A673 (cell line): ENCODE results near the gene RAD1.

Experiments used
- EZH2 ChIP-seq: fragments of 200-600 bp; sonication (generic); IDR thresholded peaks from 2 replicates; pipeline ENCODE4 v1.6.1; 2017; ENCODE audit warnings: borderline replicate concordance, low read depth, mild to moderate bottlenecking, mixed read lengths, antibody characterized with exemption, low read length; ENCODE audit not compliant: poor library complexity, severe bottlenecking
- TF ChIP-seq, protein P1 (sequence below): fragments of 300-800, 200-600 bp; sonication (generic); conservative IDR thresholded peaks from 2 replicates; pipeline ENCODE4 v1.5.1; 2017; ENCODE audit warnings: low read depth, mild to moderate bottlenecking, antibody characterized with exemption, low read length, moderate library complexity, mixed read lengths

DNA sequence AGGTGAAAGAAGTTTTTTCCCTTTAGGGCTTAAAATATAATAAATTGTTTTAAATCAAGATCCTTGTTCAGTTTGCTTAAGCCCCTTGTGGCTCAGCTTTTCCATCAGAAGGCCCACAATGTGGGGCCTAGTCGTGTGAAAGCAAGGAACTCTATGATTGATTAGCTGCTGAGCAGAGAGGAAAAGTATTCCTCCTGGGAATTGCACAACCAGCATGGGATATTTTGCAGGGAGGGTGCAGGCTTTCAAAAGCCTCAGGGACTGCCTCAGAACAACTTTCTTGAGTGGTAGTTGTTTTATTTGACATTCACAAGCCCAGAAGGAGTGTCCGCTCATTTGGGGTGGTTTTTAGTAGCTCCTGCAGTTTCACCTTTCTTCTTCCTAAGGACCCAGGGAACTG lies 56.5 kb downstream of the RAD1 start:
- TF ChIP-seq, protein P1, sequence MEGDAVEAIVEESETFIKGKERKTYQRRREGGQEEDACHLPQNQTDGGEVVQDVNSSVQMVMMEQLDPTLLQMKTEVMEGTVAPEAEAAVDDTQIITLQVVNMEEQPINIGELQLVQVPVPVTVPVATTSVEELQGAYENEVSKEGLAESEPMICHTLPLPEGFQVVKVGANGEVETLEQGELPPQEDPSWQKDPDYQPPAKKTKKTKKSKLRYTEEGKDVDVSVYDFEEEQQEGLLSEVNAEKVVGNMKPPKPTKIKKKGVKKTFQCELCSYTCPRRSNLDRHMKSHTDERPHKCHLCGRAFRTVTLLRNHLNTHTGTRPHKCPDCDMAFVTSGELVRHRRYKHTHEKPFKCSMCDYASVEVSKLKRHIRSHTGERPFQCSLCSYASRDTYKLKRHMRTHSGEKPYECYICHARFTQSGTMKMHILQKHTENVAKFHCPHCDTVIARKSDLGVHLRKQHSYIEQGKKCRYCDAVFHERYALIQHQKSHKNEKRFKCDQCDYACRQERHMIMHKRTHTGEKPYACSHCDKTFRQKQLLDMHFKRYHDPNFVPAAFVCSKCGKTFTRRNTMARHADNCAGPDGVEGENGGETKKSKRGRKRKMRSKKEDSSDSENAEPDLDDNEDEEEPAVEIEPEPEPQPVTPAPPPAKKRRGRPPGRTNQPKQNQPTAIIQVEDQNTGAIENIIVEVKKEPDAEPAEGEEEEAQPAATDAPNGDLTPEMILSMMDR, result no peak
- TF ChIP-seq EZH2, result no peak
